Mesendoderm (in vitro differentiated cells): ENCODE results near the gene IFNL1.

Source experiments
- DNase-seq: peaks from one replicate; pipeline ENCODE4 v3.0.0; 2013
- H2AK5ac ChIP-seq: 2 replicates; pipeline ENCODE4 v1.6.1; 2013; ENCODE audit warnings: low read length, inconsistent platforms
- H2BK120ac ChIP-seq: 2 replicates; pipeline ENCODE4 v1.6.1; 2013; ENCODE audit warnings: low read depth, mild to moderate bottlenecking, low read length, moderate library complexity, mixed read lengths
- H2BK15ac ChIP-seq: replicated peaks from 2 replicates; pipeline ENCODE4 v1.6.1; 2013; ENCODE audit warnings: low read depth, mild to moderate bottlenecking, moderate library complexity
- H2BK5ac ChIP-seq: 2 replicates; pipeline ENCODE4 v1.6.1; 2013; ENCODE audit warnings: low read length, inconsistent platforms
- H3K18ac ChIP-seq: 2 replicates; pipeline ENCODE4 v1.6.1; 2013; ENCODE audit warnings: mild to moderate bottlenecking, low read length, mixed read lengths
- H3K23ac ChIP-seq: one replicate; pipeline ENCODE4 v1.6.1; 2013; ENCODE audit warnings: low read length
- H3K27ac ChIP-seq: 2 replicates; pipeline ENCODE4 v1.5.1; 2013; ENCODE audit warnings: low read depth, mild to moderate bottlenecking, inconsistent platforms, low read length, moderate library complexity
- H3K27me3 ChIP-seq: 2 replicates; pipeline ENCODE4 v1.6.1; 2013; ENCODE audit warnings: low read length, control low read depth, mild to moderate bottlenecking, inconsistent platforms; ENCODE audit not compliant: insufficient read depth, poor library complexity
- H3K36me3 ChIP-seq: 2 replicates; pipeline ENCODE4 v1.6.1; 2013; ENCODE audit warnings: low read length, inconsistent platforms; ENCODE audit not compliant: control insufficient read depth, insufficient read depth
- H3K4ac ChIP-seq: one replicate; pipeline ENCODE4 v1.6.1; 2013; ENCODE audit warnings: low read depth, mild to moderate bottlenecking, low read length, moderate library complexity
- H3K4me1 ChIP-seq: 2 replicates; pipeline ENCODE4 v1.6.1; 2013; ENCODE audit warnings: low read depth, low read length, inconsistent platforms; ENCODE audit not compliant: control insufficient read depth
- H3K4me2 ChIP-seq: 2 replicates; pipeline ENCODE4 v1.6.1; 2013; ENCODE audit warnings: low read length
- H3K4me3 ChIP-seq: 2 replicates; pipeline ENCODE4 v1.5.1; 2013; ENCODE audit warnings: mild to moderate bottlenecking, low read length
- H3K56ac ChIP-seq: one replicate; pipeline ENCODE4 v1.6.1; 2013; ENCODE audit warnings: low read length
- H3K79me1 ChIP-seq: 2 replicates; pipeline ENCODE4 v1.6.1; 2013; ENCODE audit warnings: low read length, inconsistent platforms
- H3K79me2 ChIP-seq: 2 replicates; pipeline ENCODE4 v1.6.1; 2013; ENCODE audit warnings: mild to moderate bottlenecking, low read length; ENCODE audit not compliant: control insufficient read depth, insufficient read depth
- H3K9ac ChIP-seq: 2 replicates; pipeline ENCODE4 v1.6.1; 2013; ENCODE audit warnings: low read length, inconsistent platforms
- H4K5ac ChIP-seq: one replicate; pipeline ENCODE4 v1.6.1; 2013; ENCODE audit warnings: low read length
- H4K8ac ChIP-seq: one replicate; pipeline ENCODE4 v1.6.1; 2013; ENCODE audit warnings: low read depth, mild to moderate bottlenecking, control low read depth, low read length, moderate library complexity
- WGBS: extraction: QIAGEN DNeasy Blood & Tissue Kit; methylation state at CpG from one replicate; pipeline ENCODE4 v1.1.7; 2013; ENCODE audit warnings: low lambda C conversion rate, missing lambda C conversion rate; ENCODE audit not compliant: insufficient coverage; ENCODE audit errors: extremely low coverage; 5-methylcytosine and 5-hydroxymethylcytosine counted together

IFNL1 gene

GRCh38 chr19:39261704-39262103, 34.5 kb upstream of the IFNL1 start:
- no peak overlapping the region for H4K8ac ChIP-seq
- H3K18ac ChIP-seq = no peak overlapping the region
- no CpG with 5 or more reads among the region's 3 CpGs for WGBS
- no peak overlapping the region for H2BK120ac ChIP-seq
- H2BK5ac ChIP-seq = no peak overlapping the region
- no peak overlapping the region for H2AK5ac ChIP-seq
- H3K36me3 ChIP-seq = no peaks in the 10 kb centered on the region
- no peaks in the 10 kb centered on the region for H3K79me2 ChIP-seq
- H3K4me2 ChIP-seq = no peak overlapping the region
- no peak overlapping the region for H3K56ac ChIP-seq
- no peaks in the 10 kb centered on the region for H3K79me1 ChIP-seq
- no peak overlapping the region for H4K5ac ChIP-seq
- H3K4me1 ChIP-seq = no peaks in the 10 kb centered on the region
- DNase-seq = no peak
- no peak overlapping the region for H2BK15ac ChIP-seq
- no peak overlapping the region for H3K4me3 ChIP-seq
- no peak overlapping the region for H3K27ac ChIP-seq
- H3K4ac ChIP-seq = no peak overlapping the region
- no peak overlapping the region for H3K9ac ChIP-seq
- H3K27me3 ChIP-seq = peaks cover 17% of the 10 kb centered on the region
- no peak overlapping the region for H3K23ac ChIP-seq

- H3K18ac ChIP-seq = no peak overlapping the region
- H2BK5ac ChIP-seq = no peak overlapping the region
- no peaks in the 10 kb centered on the region for H3K79me2 ChIP-seq
- H3K56ac ChIP-seq = no peak overlapping the region
- no peak overlapping the region for H2BK120ac ChIP-seq
- no CpG with 5 or more reads among the region's 4 CpGs for WGBS
- H3K4me1 ChIP-seq = no peaks in the 10 kb centered on the region
- H3K9ac ChIP-seq = no peak overlapping the region
- no peaks in the 10 kb centered on the region for H3K36me3 ChIP-seq
- no peak for DNase-seq
- no peaks in the 10 kb centered on the region for H3K79me1 ChIP-seq
- H3K4me2 ChIP-seq = no peak overlapping the region
- H3K27me3 ChIP-seq = peaks cover 17% of the 10 kb centered on the region
- no peak overlapping the region for H3K4ac ChIP-seq
- H4K8ac ChIP-seq = no peak overlapping the region
- no peak overlapping the region for H2AK5ac ChIP-seq
- H4K5ac ChIP-seq = no peak overlapping the region
- H3K27ac ChIP-seq = no peak overlapping the region
- H2BK15ac ChIP-seq = no peak overlapping the region
- no peak overlapping the region for H3K4me3 ChIP-seq
- H3K23ac ChIP-seq = no peak overlapping the region
Observed at GRCh38 chr19:39262496-39262895, 33.7 kb upstream of the IFNL1 start.

DNA sequence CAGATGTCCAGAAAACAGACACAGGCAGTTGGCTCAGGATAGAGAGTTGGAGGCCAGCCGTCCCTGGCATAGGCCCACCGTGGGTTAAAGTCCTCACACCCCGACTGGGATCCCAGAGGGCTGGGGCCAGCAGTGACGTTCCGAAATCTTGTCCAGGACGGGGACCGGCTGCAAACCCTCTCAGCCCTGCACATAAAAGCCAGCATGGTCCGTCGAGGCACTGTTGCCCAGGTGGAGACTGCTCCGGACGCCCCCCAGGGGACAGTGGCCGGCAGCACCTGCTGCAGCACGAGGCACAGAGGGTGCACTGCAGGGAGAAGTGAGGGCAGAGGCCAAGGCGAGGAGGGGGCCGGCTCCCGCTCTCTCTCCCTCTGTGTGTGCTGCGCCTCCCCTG, 32.3 kb upstream of the IFNL1 start:
- Histone ChIP-seq H3K79me2 (no peaks in the 10 kb centered on the region), H3K9ac (no peak overlapping the region), H3K79me1 (no peaks in the 10 kb centered on the region), H2BK5ac (no peak overlapping the region), H3K4me2 (no peak overlapping the region), H3K4me1 (no peaks in the 10 kb centered on the region), H3K18ac (no peak overlapping the region), H2AK5ac (no peak overlapping the region), H3K23ac (no peak overlapping the region), H3K4me3 (no peak overlapping the region), H2BK120ac (no peak overlapping the region), H3K27ac (no peak overlapping the region), H3K4ac (no peak overlapping the region), H2BK15ac (no peak overlapping the region), H3K56ac (no peak overlapping the region), H4K8ac (no peak overlapping the region), H3K36me3 (no peaks in the 10 kb centered on the region), H3K27me3 (peaks cover 17% of the 10 kb centered on the region), H4K5ac (no peak overlapping the region)
- DNase-seq = peak; percentile 12
- WGBS = no CpG with 5 or more reads among the region's 17 CpGs

GRCh38 chr19:39264306-39265290, 31.6 kb upstream of the IFNL1 start:
- Histone ChIP-seq H3K36me3 (no peaks in the 10 kb centered on the region), H4K8ac (no peak overlapping the region), H3K18ac (no peak overlapping the region), H3K27ac (no peak overlapping the region), H4K5ac (no peak overlapping the region), H3K79me2 (no peaks in the 10 kb centered on the region), H3K4me1 (no peaks in the 10 kb centered on the region), H2BK15ac (no peak overlapping the region), H2BK120ac (no peak overlapping the region), H3K23ac (no peak overlapping the region), H3K9ac (no peak overlapping the region), H3K4me3 (no peak overlapping the region), H3K4me2 (no peak overlapping the region), H3K79me1 (no peaks in the 10 kb centered on the region), H2BK5ac (no peak overlapping the region), H3K56ac (peak overlapping the region; percentile 30), H2AK5ac (no peak overlapping the region), H3K4ac (no peak overlapping the region), H3K27me3 (peaks cover 17% of the 10 kb centered on the region)
- peak; percentile 54 for DNase-seq
- no CpG with 5 or more reads among the region's 102 CpGs for WGBS

- peak; percentile 23 for DNase-seq
- H4K8ac ChIP-seq = no peak overlapping the region
- H3K79me2 ChIP-seq = no peaks in the 10 kb centered on the region
- H3K36me3 ChIP-seq = no peaks in the 10 kb centered on the region
- no peak overlapping the region for H3K23ac ChIP-seq
- H2BK5ac ChIP-seq = no peak overlapping the region
- no CpG with 5 or more reads among the region's 39 CpGs for WGBS
- no peaks in the 10 kb centered on the region for H3K79me1 ChIP-seq
- no peak overlapping the region for H2AK5ac ChIP-seq
- no peak overlapping the region for H3K18ac ChIP-seq
- no peaks in the 10 kb centered on the region for H3K4me1 ChIP-seq
- H3K27ac ChIP-seq = no peak overlapping the region
- H2BK120ac ChIP-seq = no peak overlapping the region
- H3K9ac ChIP-seq = no peak overlapping the region
- H3K4me2 ChIP-seq = no peak overlapping the region
- no peak overlapping the region for H3K4ac ChIP-seq
- H4K5ac ChIP-seq = no peak overlapping the region
- H3K4me3 ChIP-seq = no peak overlapping the region
- no peak overlapping the region for H2BK15ac ChIP-seq
- no peak overlapping the region for H3K56ac ChIP-seq
- H3K27me3 ChIP-seq = peaks cover 17% of the 10 kb centered on the region
Observed at GRCh38 chr19:39265321-39265916, 30.8 kb upstream of the IFNL1 start.
